GM18505 (cell line): ENCODE data around the gene APOL1.
"Not testable (repeated sequence)": the region's sequence is repeated elsewhere in the genome, so short reads cannot be mapped to it uniquely, and the experiment has no call there.

Experiments used
- ATAC-seq: cut with Tn5 transposase; IDR thresholded peaks from one replicate; pipeline ENCODE4 v1.9.1; 2021; ENCODE audit not compliant: unreplicated experiment
- POLR2A ChIP-seq: IDR thresholded peaks from 4 replicates; pipeline ENCODE4 v1.6.1; 2011; ENCODE audit warnings: borderline replicate concordance; ENCODE audit not compliant: insufficient read depth, insufficient read length; ENCODE audit errors: extremely low read depth

Gene APOL1

GRCh38 chr22:36220451-36220921 lies 32.4 kb upstream of the APOL1 start:
- no peak for TF ChIP-seq POLR2A
- no peak for ATAC-seq

GRCh38 chr22:36221799-36222751 lies 30.9 kb upstream of the APOL1 start:
- TF ChIP-seq POLR2A, result no peak
- ATAC-seq, result no peak

- no peak for TF ChIP-seq POLR2A
- no peak for ATAC-seq
Measured at GRCh38 chr22:36222887-36223450, 30.0 kb upstream of the APOL1 start.

DNA sequence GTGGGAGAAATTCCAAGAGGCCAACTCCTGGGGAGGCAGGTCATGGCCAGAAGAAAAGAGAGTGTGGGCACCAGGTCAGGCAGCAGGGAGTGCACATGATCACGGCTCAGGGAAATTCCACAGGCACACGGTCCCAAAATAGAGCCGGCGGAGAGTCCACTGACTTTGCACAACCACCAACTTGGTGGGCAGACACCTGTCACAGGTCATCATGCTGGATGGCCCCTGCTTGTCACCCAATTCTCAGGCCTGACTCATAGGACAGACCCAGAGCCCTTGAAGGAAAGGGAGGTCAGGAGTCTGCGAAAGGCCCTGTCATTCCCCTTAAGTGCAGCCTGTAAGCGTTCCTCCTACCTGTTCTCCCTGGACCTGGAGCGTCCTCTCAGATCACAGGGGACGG lies 29.4 kb upstream of the APOL1 start:
- ATAC-seq, result no peak
- TF ChIP-seq POLR2A, result no peak

DNA sequence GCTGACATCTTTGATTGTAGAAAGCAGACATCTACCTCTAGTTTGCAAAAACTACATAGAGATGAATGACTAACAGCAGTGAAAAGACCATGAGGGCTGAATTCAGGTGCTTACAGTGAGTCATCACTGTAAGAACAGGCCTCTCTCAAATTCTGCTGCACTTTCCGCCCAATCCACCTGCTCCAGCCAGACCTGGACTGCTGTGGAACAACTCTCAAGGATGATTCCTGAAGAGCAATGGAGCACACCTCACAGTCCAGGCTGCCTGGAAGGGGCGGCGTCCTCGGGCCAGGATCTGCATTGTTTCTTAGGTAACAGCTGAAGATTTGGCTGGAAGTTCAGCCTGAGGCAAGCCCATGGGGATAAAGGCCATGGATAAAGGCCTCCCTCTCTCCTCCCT lies 28.7 kb upstream of the APOL1 start:
- TF ChIP-seq POLR2A, result no peak
- ATAC-seq, result no peak

DNA sequence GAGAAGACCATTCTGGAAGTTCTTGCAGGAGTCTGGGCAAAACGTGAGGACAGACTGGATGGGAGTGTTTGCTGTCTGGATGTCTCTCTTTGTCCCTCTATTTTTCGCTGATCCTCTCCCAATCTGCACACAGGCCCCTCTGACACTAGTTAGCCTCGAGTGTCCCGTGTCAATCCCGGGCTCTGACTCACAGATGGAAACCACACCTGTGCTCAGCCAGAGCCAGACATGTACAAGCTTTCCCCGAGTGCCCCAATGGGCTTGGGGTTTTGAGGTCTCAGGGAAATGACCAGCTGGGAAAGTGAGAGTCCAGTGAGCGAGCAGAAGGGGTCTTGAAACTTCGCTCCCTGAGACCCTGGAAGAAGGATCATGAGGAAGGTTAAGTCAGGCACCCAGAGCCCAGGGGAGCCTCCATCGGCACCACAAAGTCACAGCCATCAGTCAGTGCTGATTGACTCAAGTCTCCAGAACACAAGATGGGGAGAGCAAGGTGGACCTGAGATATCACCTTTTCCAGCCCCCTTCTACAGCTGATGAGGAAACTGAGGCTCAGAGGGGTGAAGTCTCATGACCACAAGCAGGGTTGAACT lies 27.5 kb upstream of the APOL1 start:
- TF ChIP-seq POLR2A, result no peak
- ATAC-seq, result no peak

DNA sequence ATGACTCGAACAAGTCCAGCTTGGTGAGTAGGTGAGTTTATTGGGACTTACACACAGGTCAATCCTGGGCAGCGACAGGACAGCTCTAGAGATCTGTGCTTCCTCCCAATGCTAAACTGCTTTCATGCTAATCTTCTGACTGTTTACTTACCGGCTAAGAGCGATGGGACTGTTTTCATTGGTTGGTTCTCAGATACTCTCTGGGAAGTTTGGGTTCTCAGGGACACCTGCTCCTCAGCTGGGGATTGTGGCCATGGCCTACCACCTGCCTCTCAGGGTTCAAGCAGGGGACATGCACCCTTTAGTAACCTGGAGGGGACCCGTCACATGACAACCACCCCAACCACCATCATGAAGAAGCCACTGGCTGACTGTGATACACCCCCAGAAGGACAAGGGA lies 26.7 kb upstream of the APOL1 start:
- no peak for TF ChIP-seq POLR2A
- ATAC-seq, result no peak

- ATAC-seq, result no peak
- no peak for TF ChIP-seq POLR2A
Measured at GRCh38 chr22:36227396-36227795, 25.5 kb upstream of the APOL1 start.

- no peak for ATAC-seq
- TF ChIP-seq POLR2A, result no peak
Measured at GRCh38 chr22:36227806-36228205, 25.1 kb upstream of the APOL1 start.

- ATAC-seq, result not testable (repeated sequence)
Measured at GRCh38 chr22:36228369-36228768, 24.6 kb upstream of the APOL1 start.

- no peak for ATAC-seq
- TF ChIP-seq POLR2A, result no peak
Measured at GRCh38 chr22:36228944-36229343, 24.0 kb upstream of the APOL1 start.

- ATAC-seq, result not testable (repeated sequence)
Measured at GRCh38 chr22:36229649-36230048, 23.3 kb upstream of the APOL1 start.

- ATAC-seq, result not testable (repeated sequence)
Measured at GRCh38 chr22:36231051-36231450, 21.9 kb upstream of the APOL1 start.
